CD8-positive, alpha-beta memory T cell (primary cell): ENCODE measurements around the gene MBD3. TPM values are rescaled to one million over a fixed set of nuclear protein-coding genes. Genes with fewer than 3 reads are reported as not detected.
A peak's percentile ranks its signal among the peaks of the same experiment; 100 is the strongest.

ENCODE experiments used
- CTCF ChIA-PET: fragments of 350-600 bp; sonication (Branson Sonifier 250); formaldehyde crosslinking; loops from one replicate; lab custom pipeline; 2021; ENCODE audit warnings: antibody characterized with exemption; lab: Charles Lee
- POLR2A ChIA-PET: fragments of 350-600 bp; sonication (Branson Sonifier 250); formaldehyde crosslinking; loops from one replicate; lab custom pipeline; 2021; ENCODE audit warnings: antibody characterized with exemption; lab: Charles Lee
- DNase-seq, 5 donors: peaks; one replicate each; pipeline versions ENCODE4 v3.0.0 to v3.0.0-alpha.2; 2020 to 2022; ENCODE audit warnings: mixed read lengths in 1 of 5
- H3K27ac ChIP-seq: one replicate; pipeline ENCODE4 v1.7.0; 2013; ENCODE audit warnings: low read depth, mild to moderate bottlenecking, low read length, moderate library complexity
- H3K27me3 ChIP-seq: 2 replicates; pipeline ENCODE4 v1.7.0; 2013; ENCODE audit warnings: low read length, mild to moderate bottlenecking; ENCODE audit not compliant: insufficient read depth, poor library complexity, severe bottlenecking
- H3K36me3 ChIP-seq: 2 replicates; pipeline ENCODE4 v1.7.0; 2013; ENCODE audit warnings: mild to moderate bottlenecking, low read length, moderate library complexity; ENCODE audit not compliant: insufficient read depth
- H3K4me1 ChIP-seq: 2 replicates; pipeline ENCODE4 v1.7.0; 2013; ENCODE audit warnings: mild to moderate bottlenecking, low read length, moderate library complexity; ENCODE audit not compliant: insufficient read depth
- H3K4me3 ChIP-seq: 2 replicates; pipeline ENCODE4 v1.7.0; 2013; ENCODE audit warnings: mild to moderate bottlenecking, low read length
- H3K9me3 ChIP-seq: 2 replicates; pipeline ENCODE4 v1.7.0; 2013; ENCODE audit warnings: mild to moderate bottlenecking, low read length
- H3K27ac Mint-ChIP-seq, 8 donors: one replicate each; pipeline ENCODE4 v1.8.0; 2020 to 2021; ENCODE audit warnings: mixed read lengths in 8 of 8, mild to moderate bottlenecking in 6 of 8, inconsistent platforms in 3 of 8, moderate library complexity in 3 of 8
- H3K27me3 Mint-ChIP-seq, 2 donors: one replicate each; pipeline ENCODE4 v1.8.0; 2020 to 2021; ENCODE audit warnings: mixed read lengths in 2 of 2, mild to moderate bottlenecking in 1 of 2, moderate library complexity in 1 of 2
- H3K36me3 Mint-ChIP-seq, 3 donors: one replicate each; pipeline ENCODE4 v1.8.0; 2020 to 2021; ENCODE audit warnings: mixed read lengths in 3 of 3, inconsistent platforms in 1 of 3, mild to moderate bottlenecking in 1 of 3
- H3K4me1 Mint-ChIP-seq, 3 donors: one replicate each; pipeline ENCODE4 v1.8.0; 2020 to 2021; ENCODE audit warnings: mixed read lengths in 3 of 3, inconsistent platforms in 1 of 3, mild to moderate bottlenecking in 1 of 3
- H3K4me3 Mint-ChIP-seq, 7 donors: one replicate each; pipeline ENCODE4 v1.8.0; 2020 to 2021; ENCODE audit warnings: mixed read lengths in 7 of 7, mild to moderate bottlenecking in 6 of 7, moderate library complexity in 4 of 7, inconsistent platforms in 2 of 7
- H3K9me3 Mint-ChIP-seq, 5 donors: one replicate each; pipeline ENCODE4 v1.8.0; 2020 to 2022; ENCODE audit warnings: mixed read lengths in 5 of 5, mild to moderate bottlenecking in 3 of 5, moderate library complexity in 2 of 5, inconsistent platforms in 1 of 5
- polyA plus RNA-seq: library from polyadenylated mRNA; unstranded; fragments of 300-500 nt; fragmentation: Illumina TruSeq; gene quantifications from one replicate; pipeline ENCODE4 v1.2.3, GENCODE V29; 2021
- total RNA-seq, 2 experiments: library from RNA; stranded (reverse); gene quantifications; one replicate each; pipeline ENCODE4 v1.2.3, GENCODE V29; 2021

Gene MBD3
- total and polyA plus RNA-seq, 3 experiments from 2014 or later, result 13.7 to 138 (median 127) TPM

GRCh38 chr19:1618157-1619093, 25.8 kb upstream of the MBD3 start:
- no peaks in the 10 kb centered on the region for H3K9me3 ChIP-seq
- H3K4me1 Mint-ChIP-seq, result peaks cover 5 to 19% (median 8%) of the 10 kb centered on the region in 3 donors
- peak overlapping the region in 5 of 8 donors; percentile 18 to 80 (median 73) for H3K27ac Mint-ChIP-seq
- no peaks in the 10 kb centered on the region for H3K4me1 ChIP-seq
- no peak overlapping the region for H3K4me3 ChIP-seq
- ChIA-PET POLR2A (no interaction called here), CTCF (interaction anchor here (1.2 kb wide), 1 partner anchor 10 kb away, joined by 3 read pairs; no protein-coding TSS in a partner anchor)
- no peak overlapping the region for H3K4me3 Mint-ChIP-seq
- no peaks in the 10 kb centered on the region for H3K27me3 ChIP-seq
- H3K9me3 Mint-ChIP-seq, result no peaks in the 10 kb centered on the region
- no peaks in the 10 kb centered on the region for H3K36me3 ChIP-seq
- H3K27me3 Mint-ChIP-seq, result no peaks in the 10 kb centered on the region
- H3K36me3 Mint-ChIP-seq, result peaks cover 0 to 66% (median 7%) of the 10 kb centered on the region in 3 donors
- DNase-seq, result no peak
- H3K27ac ChIP-seq, result no peak overlapping the region

GRCh38 chr19:1616875-1617274, 24.2 kb upstream of the MBD3 start:
- ChIA-PET POLR2A (no interaction called here), CTCF (interaction anchor here (1.2 kb wide), 1 partner anchor 9 kb away, joined by 3 read pairs; no protein-coding TSS in a partner anchor)
- peaks cover 0 to 71% (median 3%) of the 10 kb centered on the region in 3 donors for H3K36me3 Mint-ChIP-seq
- no peaks in the 10 kb centered on the region for H3K9me3 Mint-ChIP-seq
- Histone ChIP-seq H3K27me3 (no peaks in the 10 kb centered on the region), H3K36me3 (peaks cover 9% of the 10 kb centered on the region), H3K4me1 (no peaks in the 10 kb centered on the region), H3K9me3 (no peaks in the 10 kb centered on the region), H3K27ac (no peak overlapping the region), H3K4me3 (no peak overlapping the region)
- no peak overlapping the region for H3K4me3 Mint-ChIP-seq
- DNase-seq, result no peak
- H3K4me1 Mint-ChIP-seq, result peaks cover 5 to 19% (median 8%) of the 10 kb centered on the region in 3 donors
- no peaks in the 10 kb centered on the region for H3K27me3 Mint-ChIP-seq
- H3K27ac Mint-ChIP-seq, result peak overlapping the region in 6 of 8 donors; percentile 22 to 96 (median 52)

- H3K4me1 ChIP-seq, result no peaks in the 10 kb centered on the region
- no peaks in the 10 kb centered on the region for H3K9me3 Mint-ChIP-seq
- H3K36me3 Mint-ChIP-seq, result peaks cover 0 to 72% (median 3%) of the 10 kb centered on the region in 3 donors
- ChIA-PET CTCF (no interaction called here), POLR2A (no interaction called here)
- H3K4me3 ChIP-seq, result no peak overlapping the region
- peaks cover 9% of the 10 kb centered on the region for H3K36me3 ChIP-seq
- peaks cover 5 to 19% (median 9%) of the 10 kb centered on the region in 3 donors for H3K4me1 Mint-ChIP-seq
- H3K27me3 ChIP-seq, result no peaks in the 10 kb centered on the region
- H3K27ac Mint-ChIP-seq, result peak overlapping the region in 5 of 8 donors; percentile 22 to 96 (median 42)
- DNase-seq, result no peak
- no peak overlapping the region for H3K4me3 Mint-ChIP-seq
- no peak overlapping the region for H3K27ac ChIP-seq
- no peaks in the 10 kb centered on the region for H3K27me3 Mint-ChIP-seq
- no peaks in the 10 kb centered on the region for H3K9me3 ChIP-seq
Observed at GRCh38 chr19:1616396-1616795, 23.7 kb upstream of the MBD3 start.

GRCh38 chr19:1615156-1615765, 22.6 kb upstream of the MBD3 start:
- Mint-ChIP-seq H3K4me3 (no peak overlapping the region), H3K27me3 (no peaks in the 10 kb centered on the region), H3K36me3 (peaks cover 0 to 72% (median 3%) of the 10 kb centered on the region in 3 donors), H3K4me1 (peaks cover 7 to 30% (median 16%) of the 10 kb centered on the region in 3 donors), H3K9me3 (no peaks in the 10 kb centered on the region), H3K27ac (no peak overlapping the region)
- H3K27ac ChIP-seq, result no peak overlapping the region
- H3K36me3 ChIP-seq, result peaks cover 9% of the 10 kb centered on the region
- H3K9me3 ChIP-seq, result no peaks in the 10 kb centered on the region
- POLR2A ChIA-PET, result no interaction called here
- CTCF ChIA-PET, result no interaction called here
- no peaks in the 10 kb centered on the region for H3K27me3 ChIP-seq
- H3K4me1 ChIP-seq, result peaks cover 4% of the 10 kb centered on the region
- no peak for DNase-seq
- H3K4me3 ChIP-seq, result no peak overlapping the region

GRCh38 chr19:1613808-1614570, 21.3 kb upstream of the MBD3 start:
- Histone ChIP-seq H3K9me3 (no peaks in the 10 kb centered on the region), H3K27ac (no peak overlapping the region), H3K27me3 (no peaks in the 10 kb centered on the region), H3K4me1 (peaks cover 16% of the 10 kb centered on the region), H3K4me3 (no peak overlapping the region), H3K36me3 (peaks cover 9% of the 10 kb centered on the region)
- ChIA-PET POLR2A (interaction anchor here (0.6 kb wide), 1 partner anchor 219 kb away, joined by 10 read pairs; no protein-coding TSS in a partner anchor), CTCF (no interaction called here)
- no peak for DNase-seq
- Mint-ChIP-seq H3K27me3 (no peaks in the 10 kb centered on the region), H3K27ac (peak overlapping the region in 2 of 8 donors; percentile 26 to 29), H3K4me1 (peaks cover 16 to 41% (median 26%) of the 10 kb centered on the region in 3 donors), H3K9me3 (no peaks in the 10 kb centered on the region), H3K36me3 (peaks cover 0 to 66% (median 3%) of the 10 kb centered on the region in 3 donors), H3K4me3 (no peak overlapping the region)

GRCh38 chr19:1613146-1613545, 20.5 kb upstream of the MBD3 start:
- no peak overlapping the region for H3K4me3 Mint-ChIP-seq
- peaks cover 9% of the 10 kb centered on the region for H3K36me3 ChIP-seq
- no peaks in the 10 kb centered on the region for H3K9me3 ChIP-seq

GRCh38 chr19:1612114-1613086, 19.7 kb upstream of the MBD3 start:
- Mint-ChIP-seq H3K4me3 (no peak overlapping the region), H3K9me3 (no peaks in the 10 kb centered on the region), H3K4me1 (peaks cover 23 to 41% (median 34%) of the 10 kb centered on the region in 3 donors), H3K36me3 (peaks cover 0 to 54% (median 3%) of the 10 kb centered on the region in 3 donors), H3K27me3 (no peaks in the 10 kb centered on the region), H3K27ac (peak overlapping the region in 1 of 8 donors; percentile 75)
- Histone ChIP-seq H3K36me3 (peaks cover 9% of the 10 kb centered on the region), H3K27me3 (no peaks in the 10 kb centered on the region), H3K9me3 (no peaks in the 10 kb centered on the region), H3K4me1 (peaks cover 25% of the 10 kb centered on the region), H3K4me3 (no peak overlapping the region), H3K27ac (no peak overlapping the region)
- POLR2A ChIA-PET, result no interaction called here
- CTCF ChIA-PET, result no interaction called here
- no peak for DNase-seq

More at GRCh38 chr19:1613146-1613545, 20.5 kb upstream of the MBD3 start:
- DNase-seq, result no peak
- POLR2A ChIA-PET, result no interaction called here
- H3K4me1 Mint-ChIP-seq, result peaks cover 23 to 44% (median 34%) of the 10 kb centered on the region in 3 donors
- H3K4me1 ChIP-seq, result peaks cover 25% of the 10 kb centered on the region
- H3K27me3 Mint-ChIP-seq, result no peaks in the 10 kb centered on the region
- CTCF ChIA-PET, result no interaction called here
- no peak overlapping the region for H3K4me3 ChIP-seq
- no peak overlapping the region for H3K27ac ChIP-seq
- no peak overlapping the region for H3K27ac Mint-ChIP-seq
- H3K9me3 Mint-ChIP-seq, result no peaks in the 10 kb centered on the region
- peaks cover 0 to 59% (median 3%) of the 10 kb centered on the region in 3 donors for H3K36me3 Mint-ChIP-seq
- H3K27me3 ChIP-seq, result no peaks in the 10 kb centered on the region
